Vagina (tissue), 2 donors: ENCODE data around the gene OR2A14. TPM values are rescaled to one million over a fixed set of nuclear protein-coding genes. Genes with fewer than 3 reads are reported as not detected.

Source experiments
- DNase-seq, 2 donors: peaks; one replicate each; pipeline ENCODE4 v3.0.0-alpha.2; 2017; ENCODE audit errors: extremely low spot score in 2 of 2
- H3K27ac ChIP-seq: fragments of 200-600 bp; sonication (generic); one replicate; pipeline ENCODE4 v1.5.1; 2019
- H3K27me3 ChIP-seq: fragments of 200-600 bp; sonication (generic); one replicate; pipeline ENCODE4 v1.5.1; 2019
- H3K36me3 ChIP-seq, 2 donors: fragments of 200-600 bp; sonication (generic); one replicate each; pipeline ENCODE4 v1.5.1; 2017 to 2019
- H3K4me1 ChIP-seq: fragments of 200-600 bp; sonication (generic); one replicate; pipeline ENCODE4 v1.5.1; 2019
- H3K4me3 ChIP-seq, 2 donors: fragments of 200-600 bp; sonication (generic); 1 replicate in 1 of 2; 2 replicates in 1 of 2; pipeline ENCODE4 v1.5.1; 2016 to 2019
- H3K9me3 ChIP-seq: fragments of 200-600 bp; sonication (generic); one replicate; pipeline ENCODE4 v1.5.1; 2019
- CTCF ChIP-seq, 3 experiments: fragments of 450-650 bp in 2 of 3; fragments of 200-600 bp in 1 of 3; sonication (generic) in 1 of 3; IDR thresholded peaks; one replicate each; pipeline ENCODE4 v1.5.1; 2017 to 2019; ENCODE audit warnings: antibody characterized with exemption in 3 of 3, mild to moderate bottlenecking in 2 of 3, moderate library complexity in 2 of 3
- POLR2A ChIP-seq, 2 donors: fragments of 450-650 bp; IDR thresholded peaks; one replicate each; pipeline ENCODE4 v1.6.1; 2017; ENCODE audit warnings: antibody characterized with exemption in 2 of 2, mild to moderate bottlenecking in 2 of 2, moderate library complexity in 2 of 2
- POLR2AphosphoS5 ChIP-seq, 2 donors: sonication (generic); formaldehyde crosslinking; IDR thresholded peaks; one replicate each; pipeline ENCODE4 v1.9.0; 2017; ENCODE audit warnings: antibody characterized with exemption in 2 of 2, mild to moderate bottlenecking in 2 of 2, low read depth in 1 of 2; ENCODE audit not compliant: insufficient read depth in 1 of 2
- intact Hi-C: fragments of 100-400 bp; cut with DNase I; formaldehyde crosslinking; loops from one replicate; pipeline ENCODE4 v1.15.1; 2023
- total RNA-seq: library from RNA; depleted of rRNA; stranded (reverse); fragments of >200 nt; gene quantifications from one replicate; pipeline ENCODE4 v1.2.3, GENCODE V29; 2016

Gene OR2A14, protein sequence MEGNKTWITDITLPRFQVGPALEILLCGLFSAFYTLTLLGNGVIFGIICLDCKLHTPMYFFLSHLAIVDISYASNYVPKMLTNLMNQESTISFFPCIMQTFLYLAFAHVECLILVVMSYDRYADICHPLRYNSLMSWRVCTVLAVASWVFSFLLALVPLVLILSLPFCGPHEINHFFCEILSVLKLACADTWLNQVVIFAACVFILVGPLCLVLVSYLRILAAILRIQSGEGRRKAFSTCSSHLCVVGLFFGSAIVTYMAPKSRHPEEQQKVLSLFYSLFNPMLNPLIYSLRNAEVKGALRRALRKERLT
- total RNA-seq: not detected

DNA sequence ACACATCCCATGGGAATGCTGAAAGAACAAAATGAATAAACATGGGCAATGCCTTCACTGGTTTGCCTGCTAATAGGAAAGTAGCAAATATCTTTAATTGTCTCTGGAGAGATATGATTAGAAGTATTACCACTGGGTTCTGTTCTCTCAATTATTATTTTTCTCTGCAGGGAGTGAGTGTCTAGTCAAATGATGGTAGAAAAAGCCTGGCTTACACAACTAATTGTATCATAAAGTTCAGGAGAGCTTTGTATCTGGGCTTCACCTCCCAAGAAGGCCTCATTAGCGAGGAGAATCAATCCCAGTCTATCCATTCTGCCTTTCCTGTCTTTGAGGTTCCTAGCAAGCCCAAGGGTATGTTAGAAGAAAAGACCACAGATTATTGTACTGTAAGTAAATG is at the start of gene OR2A14:
OR2A14 (plus strand) TSS at position 301 of the 400 bp plus-strand sequence. CDS start 5,937 bp downstream, outside the sequence.
- Histone ChIP-seq H3K27me3 (no peaks in the 10 kb centered on the region), H3K9me3 (no peaks in the 10 kb centered on the region), H3K27ac (no peak within 1 kb of the TSS), H3K36me3 (no peaks in the 10 kb centered on the region), H3K4me3 (no peak within 1 kb of the TSS), H3K4me1 (no peaks in the 10 kb centered on the region)
- no peak for DNase-seq
- intact Hi-C loops: no loop called here
- TF ChIP-seq CTCF (IDR thresholded peaks at IDR 0.05): no peak
- no peak for TF ChIP-seq POLR2AphosphoS5 (IDR thresholded peaks at IDR 0.05; ENCODE audit: insufficient read depth in 1 of 2, low read depth in 1 of 2)
- no peak for TF ChIP-seq POLR2A (IDR thresholded peaks at IDR 0.05)

DNA sequence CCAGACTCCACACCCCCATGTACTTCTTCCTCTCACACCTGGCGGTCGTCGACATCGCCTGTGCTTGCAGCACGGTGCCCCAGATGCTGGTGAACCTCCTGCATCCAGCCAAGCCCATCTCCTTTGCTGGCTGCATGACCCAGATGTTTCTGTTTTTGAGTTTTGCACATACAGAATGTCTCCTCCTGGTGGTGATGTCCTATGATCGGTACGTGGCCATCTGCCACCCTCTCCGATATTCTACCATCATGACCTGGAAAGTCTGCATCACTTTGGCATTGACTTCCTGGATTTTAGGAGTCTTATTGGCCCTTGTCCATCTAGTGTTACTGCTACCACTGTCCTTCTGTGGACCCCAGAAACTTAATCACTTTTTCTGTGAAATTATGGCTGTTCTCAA is 48.6 kb upstream of the OR2A14 start:
- Histone ChIP-seq H3K27me3 (no peaks in the 10 kb centered on the region), H3K4me3 (no peak overlapping the region), H3K27ac (no peak overlapping the region), H3K9me3 (no peaks in the 10 kb centered on the region), H3K36me3 (no peaks in the 10 kb centered on the region), H3K4me1 (no peaks in the 10 kb centered on the region)
- intact Hi-C loops: no loop called here
- no peak for TF ChIP-seq CTCF (IDR thresholded peaks at IDR 0.05)
- no peak for TF ChIP-seq POLR2AphosphoS5 (IDR thresholded peaks at IDR 0.05; ENCODE audit: insufficient read depth in 1 of 2, low read depth in 1 of 2)
- no peak for TF ChIP-seq POLR2A (IDR thresholded peaks at IDR 0.05)
- no peak for DNase-seq

DNA sequence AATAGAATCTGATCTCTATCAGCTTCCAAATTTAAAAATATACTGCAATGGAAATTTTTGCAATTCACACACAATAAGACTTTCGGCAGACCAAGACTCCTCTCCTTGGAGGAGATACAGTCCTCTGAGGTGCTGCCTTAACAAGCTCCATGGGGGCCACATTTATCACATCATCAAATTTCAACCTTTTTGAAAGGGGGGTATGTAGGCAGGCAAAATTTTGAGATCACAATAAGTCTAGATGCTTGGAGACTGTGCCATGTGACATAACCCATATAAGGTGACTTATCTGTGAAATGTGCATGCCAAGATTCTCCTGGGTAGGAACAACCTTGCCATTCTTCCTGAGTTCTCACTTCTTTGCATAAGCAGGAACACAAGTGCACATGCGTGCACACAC is 37.0 kb upstream of the OR2A14 start, which contains the start of gene OR2A12:
OR2A12 (plus strand) TSS at position 301 of the 400 bp plus-strand sequence. CDS start 8,830 bp downstream, outside the sequence.
- DNase-seq: no peak
- Histone ChIP-seq H3K4me3 (no peak within 1 kb of the TSS), H3K36me3 (no peaks in the 10 kb centered on the region), H3K27ac (no peak within 1 kb of the TSS), H3K9me3 (no peaks in the 10 kb centered on the region), H3K27me3 (no peaks in the 10 kb centered on the region), H3K4me1 (no peaks in the 10 kb centered on the region)
- intact Hi-C loops: no loop called here
- TF ChIP-seq CTCF (IDR thresholded peaks at IDR 0.05) (no peak), POLR2A (IDR thresholded peaks at IDR 0.05) (no peak)

- TF ChIP-seq POLR2AphosphoS5 (IDR thresholded peaks at IDR 0.05; ENCODE audit: insufficient read depth in 1 of 2, low read depth in 1 of 2) (no peak), POLR2A (IDR thresholded peaks at IDR 0.05) (no peak), CTCF (IDR thresholded peaks at IDR 0.05) (no peak)
- no peaks in the 10 kb centered on the region for H3K9me3 ChIP-seq
- intact Hi-C loops: no loop called here
Observed at GRCh38 chr7:144086730-144087129, 36.2 kb upstream of the OR2A14 start.

DNA sequence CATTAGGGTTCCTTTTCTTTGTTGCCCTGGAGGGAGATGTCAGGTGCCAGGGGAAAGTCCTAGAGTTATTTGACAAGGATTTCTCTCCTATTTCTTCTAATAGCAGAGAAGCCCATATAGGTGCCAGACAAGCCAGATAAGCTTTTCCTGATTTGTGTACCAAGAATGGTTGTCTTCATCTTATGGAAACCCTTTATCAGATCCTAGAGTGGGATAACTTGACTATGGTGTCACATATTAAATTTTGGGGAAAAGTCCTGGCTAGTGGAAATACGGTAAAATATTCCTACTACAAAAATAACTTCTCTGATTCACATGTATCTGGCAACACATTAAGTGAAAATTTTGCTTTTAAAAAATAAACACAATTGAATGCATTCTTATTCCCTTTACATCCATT is 35.7 kb upstream of the OR2A14 start:
- Histone ChIP-seq H3K9me3 (no peaks in the 10 kb centered on the region), H3K36me3 (no peaks in the 10 kb centered on the region), H3K27me3 (no peaks in the 10 kb centered on the region), H3K4me3 (no peak overlapping the region), H3K27ac (no peak overlapping the region), H3K4me1 (no peaks in the 10 kb centered on the region)
- DNase-seq: no peak
- no peak for TF ChIP-seq CTCF (IDR thresholded peaks at IDR 0.05)
- no peak for TF ChIP-seq POLR2A (IDR thresholded peaks at IDR 0.05)
- TF ChIP-seq POLR2AphosphoS5 (IDR thresholded peaks at IDR 0.05; ENCODE audit: insufficient read depth in 1 of 2, low read depth in 1 of 2): no peak
- intact Hi-C loops: no loop called here

More at GRCh38 chr7:144086730-144087129, 36.2 kb upstream of the OR2A14 start:
- no peaks in the 10 kb centered on the region for H3K27me3 ChIP-seq
- H3K27ac ChIP-seq: no peak overlapping the region
- no peak overlapping the region for H3K4me3 ChIP-seq
- no peaks in the 10 kb centered on the region for H3K4me1 ChIP-seq
- DNase-seq: no peak
- H3K36me3 ChIP-seq: no peaks in the 10 kb centered on the region
